ENCODE measurements around the gene SIGLEC15.

SIGLEC15 gene

GRCh38 chr18:45880876-45881558, 55.5 kb downstream of the SIGLEC15 start:
- no peak for DNase-seq

- no peak for DNase-seq
Measured at GRCh38 chr18:45887585-45887984, 62.1 kb downstream of the SIGLEC15 start.

- DNase-seq, result no peak
Measured at GRCh38 chr18:45889419-45890064, 64.1 kb downstream of the SIGLEC15 start.

- no peak for DNase-seq
Measured at GRCh38 chr18:45890606-45891005, 65.1 kb downstream of the SIGLEC15 start.

- no peak for DNase-seq
Measured at GRCh38 chr18:45891806-45892205, 66.3 kb downstream of the SIGLEC15 start.
